Nephron (organoid): ENCODE measurements around the gene RNF4.

Experiments
- H3K27ac Mint-ChIP-seq, 3 experiments: 2 replicates each; pipeline ENCODE4 v1.8.0; 2020; ENCODE audit warnings: mixed read lengths in 3 of 3, mild to moderate bottlenecking in 2 of 3, moderate library complexity in 1 of 3
- H3K27me3 Mint-ChIP-seq: 2 replicates; pipeline ENCODE4 v1.8.0; 2021; ENCODE audit warnings: low read depth, mild to moderate bottlenecking, moderate library complexity, mixed read lengths
- H3K36me3 Mint-ChIP-seq: 2 replicates; pipeline ENCODE4 v1.8.0; 2020; ENCODE audit warnings: low read depth, mixed read lengths
- H3K4me1 Mint-ChIP-seq: 2 replicates; pipeline ENCODE4 v1.8.0; 2020; ENCODE audit warnings: mixed read lengths
- H3K4me3 Mint-ChIP-seq, 3 experiments: 2 replicates each; pipeline ENCODE4 v1.8.0; 2020; ENCODE audit warnings: mild to moderate bottlenecking in 3 of 3, mixed read lengths in 3 of 3, moderate library complexity in 2 of 3
- H3K9me3 Mint-ChIP-seq: 2 replicates; pipeline ENCODE4 v1.8.0; 2020; ENCODE audit warnings: mixed read lengths
- TF ChIP-seq, protein P1 (sequence below), 3 experiments: fragments of 200-600 bp; sonication (generic); IDR thresholded peaks; one replicate each; pipeline ENCODE4 v1.5.0; 2021; ENCODE audit warnings: antibody characterized with exemption in 3 of 3; ENCODE audit not compliant: unreplicated experiment in 3 of 3

The RNF4 gene

GRCh38 chr4:2469192-2469984, 482 bp downstream of the RNF4 start:
- Mint-ChIP-seq H3K36me3 (peaks cover 50% of the 10 kb centered on the region), H3K4me1 (peaks cover 24% of the 10 kb centered on the region), H3K9me3 (peaks cover 11% of the 10 kb centered on the region), H3K4me3 (peak overlapping the region; percentile 96 to 98 (median 97)), H3K27me3 (no peaks in the 10 kb centered on the region), H3K27ac (peak overlapping the region; percentile 96 to 99 (median 98))
- TF ChIP-seq, protein P1, sequence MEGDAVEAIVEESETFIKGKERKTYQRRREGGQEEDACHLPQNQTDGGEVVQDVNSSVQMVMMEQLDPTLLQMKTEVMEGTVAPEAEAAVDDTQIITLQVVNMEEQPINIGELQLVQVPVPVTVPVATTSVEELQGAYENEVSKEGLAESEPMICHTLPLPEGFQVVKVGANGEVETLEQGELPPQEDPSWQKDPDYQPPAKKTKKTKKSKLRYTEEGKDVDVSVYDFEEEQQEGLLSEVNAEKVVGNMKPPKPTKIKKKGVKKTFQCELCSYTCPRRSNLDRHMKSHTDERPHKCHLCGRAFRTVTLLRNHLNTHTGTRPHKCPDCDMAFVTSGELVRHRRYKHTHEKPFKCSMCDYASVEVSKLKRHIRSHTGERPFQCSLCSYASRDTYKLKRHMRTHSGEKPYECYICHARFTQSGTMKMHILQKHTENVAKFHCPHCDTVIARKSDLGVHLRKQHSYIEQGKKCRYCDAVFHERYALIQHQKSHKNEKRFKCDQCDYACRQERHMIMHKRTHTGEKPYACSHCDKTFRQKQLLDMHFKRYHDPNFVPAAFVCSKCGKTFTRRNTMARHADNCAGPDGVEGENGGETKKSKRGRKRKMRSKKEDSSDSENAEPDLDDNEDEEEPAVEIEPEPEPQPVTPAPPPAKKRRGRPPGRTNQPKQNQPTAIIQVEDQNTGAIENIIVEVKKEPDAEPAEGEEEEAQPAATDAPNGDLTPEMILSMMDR (IDR thresholded peaks at IDR 0.05; ENCODE audit: unreplicated experiment in 3 of 3), result no peak

DNA sequence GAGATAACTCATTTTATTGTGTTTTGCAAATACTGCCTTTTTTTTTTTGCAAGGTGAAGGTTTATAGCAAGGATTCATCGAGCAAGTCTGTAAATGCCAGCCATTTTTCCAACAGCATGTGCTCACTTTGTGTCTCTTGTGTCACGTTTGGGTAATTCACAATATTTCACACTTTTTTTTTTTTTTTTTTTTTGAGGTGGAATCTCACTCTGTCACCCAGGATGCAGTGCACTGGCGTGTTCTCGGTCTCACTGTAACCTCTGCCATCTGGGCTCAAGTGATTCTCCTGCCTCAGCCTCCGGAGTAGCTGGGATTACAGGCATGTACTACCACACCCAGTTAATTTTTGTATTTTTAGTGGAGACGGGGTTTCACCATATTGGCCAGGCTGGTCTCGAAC, 1.9 kb downstream of the RNF4 start:
- H3K36me3 Mint-ChIP-seq, result peaks cover 60% of the 10 kb centered on the region
- H3K27me3 Mint-ChIP-seq, result no peaks in the 10 kb centered on the region
- peaks cover 11% of the 10 kb centered on the region for H3K9me3 Mint-ChIP-seq
- TF ChIP-seq, protein P1 (IDR thresholded peaks at IDR 0.05; ENCODE audit: unreplicated experiment in 3 of 3), result no peak
- peaks cover 24% of the 10 kb centered on the region for H3K4me1 Mint-ChIP-seq
- H3K4me3 Mint-ChIP-seq, result peak overlapping the region; percentile 96 to 98 (median 97)
- peak overlapping the region; percentile 96 to 99 (median 98) for H3K27ac Mint-ChIP-seq

- peaks cover 71% of the 10 kb centered on the region for H3K36me3 Mint-ChIP-seq
- H3K4me1 Mint-ChIP-seq, result peaks cover 19% of the 10 kb centered on the region
- H3K27me3 Mint-ChIP-seq, result no peaks in the 10 kb centered on the region
- H3K9me3 Mint-ChIP-seq, result peaks cover 11% of the 10 kb centered on the region
- TF ChIP-seq, protein P1 (IDR thresholded peaks at IDR 0.05; ENCODE audit: unreplicated experiment in 3 of 3), result no peak
- no peak overlapping the region for H3K27ac Mint-ChIP-seq
- peak overlapping the region; percentile 4 to 56 (median 38) for H3K4me3 Mint-ChIP-seq
These were observed 3.3 kb downstream of the RNF4 start for GRCh38 chr4:2472187-2472586.

DNA sequence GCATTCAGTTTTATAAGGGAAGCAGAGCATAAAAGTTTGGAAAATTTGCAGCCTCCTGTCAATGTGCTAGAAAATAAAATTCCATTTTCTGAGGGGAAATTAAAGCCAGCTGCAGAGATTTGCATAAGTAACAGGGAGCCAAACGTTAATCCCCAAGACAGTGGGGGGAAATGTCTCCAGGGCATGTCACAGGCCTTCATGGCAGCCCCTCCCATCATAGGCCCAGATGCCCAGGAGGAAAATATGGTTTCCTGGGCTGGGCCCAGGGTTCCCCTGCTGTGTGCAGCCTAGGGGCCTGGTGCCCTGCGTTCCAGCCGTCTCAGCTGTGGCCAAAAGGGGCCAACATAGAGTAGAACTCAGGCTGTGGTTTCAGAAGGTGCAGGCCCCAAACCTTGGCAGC, 9.3 kb downstream of the RNF4 start:
- Mint-ChIP-seq H3K4me1 (peaks cover 55% of the 10 kb centered on the region), H3K36me3 (peaks cover 42% of the 10 kb centered on the region), H3K4me3 (no peak overlapping the region), H3K9me3 (no peaks in the 10 kb centered on the region), H3K27me3 (no peaks in the 10 kb centered on the region), H3K27ac (peak overlapping the region; percentile 37 to 93 (median 65))
- TF ChIP-seq, protein P1 (IDR thresholded peaks at IDR 0.05; ENCODE audit: unreplicated experiment in 3 of 3), result no peak

DNA sequence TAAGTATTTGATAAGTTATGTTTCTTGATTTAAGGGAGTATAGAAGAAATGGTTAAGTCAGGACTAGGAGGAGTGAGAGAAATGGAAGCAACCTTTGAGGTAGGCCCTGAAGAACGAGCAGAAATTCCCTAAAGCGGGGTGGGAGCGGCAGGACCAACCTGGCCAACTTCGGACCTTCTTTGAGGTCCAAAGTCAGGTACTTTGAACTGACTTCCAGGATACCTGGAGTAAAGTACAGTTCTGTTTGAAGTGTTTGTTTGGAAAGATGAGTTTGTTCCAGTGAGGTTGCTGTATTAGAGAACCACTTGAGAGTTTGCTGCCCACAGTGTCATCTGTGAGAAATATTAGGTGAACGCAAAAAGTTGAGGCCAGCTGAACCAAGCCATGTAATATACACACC, 11.7 kb downstream of the RNF4 start:
- H3K27ac Mint-ChIP-seq, result peak overlapping the region in 2 of 3 experiments; percentile 62 to 74
- H3K4me1 Mint-ChIP-seq, result peaks cover 71% of the 10 kb centered on the region
- no peaks in the 10 kb centered on the region for H3K27me3 Mint-ChIP-seq
- H3K4me3 Mint-ChIP-seq, result no peak overlapping the region
- TF ChIP-seq, protein P1 (IDR thresholded peaks at IDR 0.05; ENCODE audit: unreplicated experiment in 3 of 3), result no peak
- H3K9me3 Mint-ChIP-seq, result no peaks in the 10 kb centered on the region
- peaks cover 22% of the 10 kb centered on the region for H3K36me3 Mint-ChIP-seq

GRCh38 chr4:2482192-2482591, 13.3 kb downstream of the RNF4 start:
- no peaks in the 10 kb centered on the region for H3K27me3 Mint-ChIP-seq
- H3K9me3 Mint-ChIP-seq, result no peaks in the 10 kb centered on the region
- H3K4me1 Mint-ChIP-seq, result peaks cover 84% of the 10 kb centered on the region
- H3K27ac Mint-ChIP-seq, result peak overlapping the region; percentile 82 to 93 (median 91)
- H3K4me3 Mint-ChIP-seq, result no peak overlapping the region
- H3K36me3 Mint-ChIP-seq, result peaks cover 10% of the 10 kb centered on the region
- TF ChIP-seq, protein P1 (IDR thresholded peaks at IDR 0.05; ENCODE audit: unreplicated experiment in 3 of 3), result no peak
